Measurements from ENCODE around the gene IFNL2.
"Not testable (repeated sequence)": the region's sequence is repeated elsewhere in the genome, so short reads cannot be mapped to it uniquely, and the experiment has no call there.

Gene IFNL2

GRCh38 chr19:39253374-39254149, 14.6 kb upstream of the IFNL2 start:
- no peak for DNase-seq

GRCh38 chr19:39254531-39255345, 13.5 kb upstream of the IFNL2 start:
- no peak for DNase-seq

GRCh38 chr19:39257227-39257626, 11.0 kb upstream of the IFNL2 start:
- DNase-seq = no peak

GRCh38 chr19:39261704-39262103, 6.5 kb upstream of the IFNL2 start:
- no peak for DNase-seq

GRCh38 chr19:39262496-39262895, 5.7 kb upstream of the IFNL2 start:
- no peak for DNase-seq

GRCh38 chr19:39263912-39264305, 4.3 kb upstream of the IFNL2 start:
- DNase-seq = no peak

GRCh38 chr19:39264306-39265290, 3.6 kb upstream of the IFNL2 start:
- no peak for DNase-seq

- no peak for DNase-seq
Measured at GRCh38 chr19:39265321-39265916, 2.8 kb upstream of the IFNL2 start.

- DNase-seq = not testable (repeated sequence)
Measured at GRCh38 chr19:39268531-39269223, 481 bp downstream of the IFNL2 start.

- DNase-seq = not testable (repeated sequence)
Measured at GRCh38 chr19:39269369-39269768, 1.2 kb downstream of the IFNL2 start.

- DNase-seq = no peak
Measured at GRCh38 chr19:39270036-39270871, 2.1 kb downstream of the IFNL2 start.

GRCh38 chr19:39273859-39274258, 5.7 kb downstream of the IFNL2 start:
- not testable (repeated sequence) for DNase-seq

- DNase-seq = no peak
Measured at GRCh38 chr19:39275578-39275977, 7.4 kb downstream of the IFNL2 start.

- DNase-seq = no peak
Measured at GRCh38 chr19:39276740-39277139, 8.5 kb downstream of the IFNL2 start.

- DNase-seq = no peak
Measured at GRCh38 chr19:39277598-39277997, 9.4 kb downstream of the IFNL2 start.

- no peak for DNase-seq
Measured at GRCh38 chr19:39282021-39282420, 13.8 kb downstream of the IFNL2 start.

GRCh38 chr19:39284032-39284431, 15.8 kb downstream of the IFNL2 start:
- DNase-seq = no peak

- DNase-seq = no peak
Measured at GRCh38 chr19:39293394-39293793, 25.2 kb downstream of the IFNL2 start.

GRCh38 chr19:39296055-39296645, 28.0 kb downstream of the IFNL2 start, which contains the start of gene IFNL1:
IFNL1 (plus strand) TSS chr19:39296407; CDS start chr19:39296422, 15 bp downstream.
- no peak for DNase-seq

GRCh38 chr19:39296906-39297305, 28.7 kb downstream of the IFNL2 start:
- no peak for DNase-seq
